H1 (cell line): Measurements from ENCODE around the gene MTG1. TPM values are rescaled to one million over a fixed set of nuclear protein-coding genes. Genes with fewer than 3 reads are reported as not detected.

Source experiments
- CHD7 ChIP-seq: fragments of 300-600 bp; sonication (generic); IDR thresholded peaks from 2 replicates; pipeline ENCODE4 v1.7.1; 2012; ENCODE audit warnings: low read length, moderate library complexity, mild to moderate bottlenecking, inconsistent platforms; ENCODE audit not compliant: insufficient replicate concordance
- CTCF ChIP-seq, 3 experiments: IDR thresholded peaks; 1 replicate in 2 of 3; 2 replicates in 1 of 3; pipeline versions ENCODE4 v1.5.1 to v1.6.1; 2011; ENCODE audit warnings: low read length in 3 of 3, mild to moderate bottlenecking in 3 of 3, inconsistent platforms in 2 of 3, low read depth in 1 of 3, moderate library complexity in 1 of 3; ENCODE audit not compliant: insufficient read depth in 1 of 3; ENCODE audit errors: control extremely low read depth in 1 of 3
- EGR1 ChIP-seq: IDR thresholded peaks from 2 replicates; pipeline ENCODE4 v1.6.1; 2011; ENCODE audit warnings: low read depth, low read length, borderline replicate concordance
- HDAC2 ChIP-seq, 2 experiments: fragments of 300-600 bp in 1 of 2; sonication (generic) in 1 of 2; IDR thresholded peaks; 2 replicates each; pipeline ENCODE4 v1.6.1; 2011 to 2012; ENCODE audit warnings: low read depth in 2 of 2, low read length in 2 of 2, mild to moderate bottlenecking in 2 of 2, moderate library complexity in 2 of 2, borderline replicate concordance in 1 of 2, inconsistent platforms in 1 of 2
- HDAC6 ChIP-seq: IDR thresholded peaks from one replicate; pipeline ENCODE4 v1.7.1; 2012; ENCODE audit warnings: low read depth, mild to moderate bottlenecking, inconsistent platforms, low read length, moderate library complexity
- KDM5A ChIP-seq: fragments of 200-600 bp; IDR thresholded peaks from 2 replicates; pipeline ENCODE4 v1.7.1; 2012; ENCODE audit warnings: mild to moderate bottlenecking, low read length, inconsistent platforms, mixed read lengths
- NRF1 ChIP-seq: IDR thresholded peaks from 2 replicates; pipeline ENCODE4 v1.6.1; 2011; ENCODE audit warnings: mild to moderate bottlenecking, low read depth, low read length, improper control_type of control experiment
- RNF2 ChIP-seq: fragments of 200-900, 300-1000 bp; sonication (generic); IDR thresholded peaks from 2 replicates; pipeline ENCODE4 v1.7.1; 2016; ENCODE audit warnings: borderline replicate concordance, low read depth, mild to moderate bottlenecking, antibody characterized with exemption, low read length; ENCODE audit not compliant: poor library complexity, severe bottlenecking; ENCODE audit errors: missing control alignments
- SP4 ChIP-seq: IDR thresholded peaks from 2 replicates; pipeline ENCODE4 v1.6.1; 2012; ENCODE audit warnings: low read length, inconsistent platforms
- polyA plus RNA-seq, 7 experiments: library from polyadenylated mRNA; depleted of rRNA in 3 of 7; stranded (reverse) in 5 of 7; unstranded in 2 of 7; fragments of >200 nt in 5 of 7; fragments of 200-250 nt in 2 of 7; gene quantifications; 1 replicate in 5 of 7; 2 replicates in 1 of 7; 4 replicates in 1 of 7; pipeline versions ENCODE4 v1.2.1 to v1.2.3, GENCODE V29; 2011 to 2013; ENCODE audit warnings: missing spikeins in 2 of 7, mixed read lengths in 2 of 7
- total RNA-seq: library from RNA; stranded (reverse); fragmentation: NEBNext Ultra II Directional; extraction: Animal tissue kit (Norgen Biotek cat#: 25700); gene quantifications from 2 replicates; pipeline ENCODE4 v1.2.1, GENCODE V29; 2021

Gene MTG1
- total and polyA plus RNA-seq, 2 of the 8 experiments (the other 6 are each of a cell fraction or from before 2014, with no cell fraction given) = 56.6 to 81.6 TPM

- TF ChIP-seq CTCF (IDR thresholded peaks at IDR 0.05; ENCODE audit: control extremely low read depth in 1 of 3, insufficient read depth in 1 of 3, low read depth in 1 of 3, low read length in 3 of 3) = no peak
- TF ChIP-seq SP4 = no peak
- no peak for TF ChIP-seq CHD7
- no peak for TF ChIP-seq HDAC6
- no peak for TF ChIP-seq EGR1
- TF ChIP-seq HDAC2 (IDR thresholded peaks at IDR 0.05; ENCODE audit: borderline replicate concordance in 1 of 2, low read depth in 2 of 2, low read length in 2 of 2) = no peak
- no peak for TF ChIP-seq KDM5A
- no peak for TF ChIP-seq NRF1
- no peak for TF ChIP-seq RNF2
Measured at GRCh38 chr10:133358925-133359310, 35.0 kb upstream of the MTG1 start (continued).
